GM23248 (cell line): Measurements from ENCODE around the gene EHBP1. TPM values are rescaled to one million over a fixed set of nuclear protein-coding genes. Genes with fewer than 3 reads are reported as not detected.
A peak's percentile ranks its signal among the peaks of the same experiment; 100 is the strongest.

Experiments
- DNase-seq: peaks from one replicate; pipeline ENCODE4 v3.0.0-alpha.2; 2015
- H2AFZ ChIP-seq: fragments of 200-600 bp; sonication (generic); 2 replicates; pipeline ENCODE4 v1.6.1; 2016; ENCODE audit warnings: antibody characterized with exemption
- H3F3A ChIP-seq: fragments of 200-600 bp; sonication (generic); 2 replicates; pipeline ENCODE4 v1.6.1; 2016; ENCODE audit warnings: mild to moderate bottlenecking, antibody characterized with exemption, mixed run types; ENCODE audit not compliant: insufficient read depth
- H3K27ac ChIP-seq: fragments of 200-600 bp; sonication (generic); 2 replicates; pipeline ENCODE4 v1.5.1; 2016; ENCODE audit warnings: mild to moderate bottlenecking
- H3K27me3 ChIP-seq: fragments of 200-600 bp; sonication (generic); replicated peaks from 2 replicates; pipeline ENCODE4 v1.6.1; 2016; ENCODE audit warnings: mild to moderate bottlenecking; ENCODE audit not compliant: insufficient read depth
- H3K36me3 ChIP-seq: fragments of 200-600 bp; sonication (generic); 2 replicates; pipeline ENCODE4 v1.6.1; 2016; ENCODE audit warnings: low read depth, mild to moderate bottlenecking
- H3K4me1 ChIP-seq: fragments of 200-600 bp; sonication (generic); 2 replicates; pipeline ENCODE4 v1.6.1; 2016; ENCODE audit warnings: mild to moderate bottlenecking; ENCODE audit not compliant: insufficient read depth
- H3K4me2 ChIP-seq: fragments of 200-600 bp; sonication (generic); one replicate; pipeline ENCODE4 v1.6.1; 2016; ENCODE audit warnings: mild to moderate bottlenecking; ENCODE audit not compliant: unreplicated experiment
- H3K4me3 ChIP-seq: fragments of 200-600 bp; sonication (generic); 2 replicates; pipeline ENCODE4 v1.5.1; 2016; ENCODE audit warnings: mild to moderate bottlenecking
- H3K79me2 ChIP-seq: fragments of 200-600 bp; sonication (generic); 2 replicates; pipeline ENCODE4 v1.6.1; 2016; ENCODE audit warnings: mild to moderate bottlenecking; ENCODE audit not compliant: insufficient read depth
- H3K9ac ChIP-seq: fragments of 200-600 bp; sonication (generic); 2 replicates; pipeline ENCODE4 v1.6.1; 2016; ENCODE audit warnings: mild to moderate bottlenecking
- H3K9me2 ChIP-seq: fragments of 200-600 bp; sonication (generic); 2 replicates; pipeline ENCODE4 v1.6.1; 2016; ENCODE audit warnings: mixed run types, mild to moderate bottlenecking, moderate library complexity; ENCODE audit not compliant: insufficient read depth
- H3K9me3 ChIP-seq: fragments of 200-600 bp; sonication (generic); one replicate; pipeline ENCODE4 v1.6.1; 2017; ENCODE audit warnings: low read depth
- H4K20me1 ChIP-seq: fragments of 200-600 bp; sonication (generic); 2 replicates; pipeline ENCODE4 v1.6.0; 2016; ENCODE audit not compliant: insufficient read depth
- EZH2 ChIP-seq: fragments of 200-600 bp; sonication (generic); IDR thresholded peaks from 2 replicates; pipeline ENCODE4 v1.6.1; 2018; ENCODE audit warnings: antibody characterized with exemption, mild to moderate bottlenecking; ENCODE audit not compliant: insufficient read depth, poor library complexity, severe bottlenecking
- EZH2phosphoT487 ChIP-seq: fragments of 200-600 bp; sonication (generic); IDR thresholded peaks from 2 replicates; pipeline ENCODE4 v1.6.1; 2018; ENCODE audit warnings: antibody characterized with exemption, moderate library complexity, mild to moderate bottlenecking, low read depth; ENCODE audit not compliant: insufficient read depth
- WGBS, 2 experiments: methylation state at CpG; one replicate each; pipeline ENCODE4 v1.1.6; 2015 to 2017; ENCODE audit warnings: low lambda C conversion rate in 2 of 2, low coverage in 1 of 2; ENCODE audit errors: missing lambda C conversion rate in 2 of 2; 5-methylcytosine and 5-hydroxymethylcytosine counted together
- in situ Hi-C: fragments of 300-500 bp; cut with MboI; formaldehyde crosslinking; loops from 2 replicates; pipeline ENCODE4 v1.15.0; 2020
- polyA plus RNA-seq: library from polyadenylated mRNA; unstranded; fragments of >200 nt; fragmentation: Nextera tagmentation; extraction: Ambion mirVana; gene quantifications from 2 replicates; pipeline ENCODE4 v1.2.1, GENCODE V29; 2016
- total RNA-seq: library from RNA; depleted of rRNA; stranded (reverse); fragments of >200 nt; shearing (Covaris generic); gene quantifications from 2 replicates; pipeline ENCODE4 v1.2.3, GENCODE V29; 2014

EHBP1 gene
- total and polyA plus RNA-seq, 2 experiments from 2014 or later = 41.3 to 56.8 TPM

GRCh38 chr2:62757029-62757428 lies 51.5 kb downstream of the EHBP1 start:
- H3K79me2 ChIP-seq = peaks cover 100% of the 10 kb centered on the region
- peaks cover 7% of the 10 kb centered on the region for H3K4me1 ChIP-seq
- no peak for DNase-seq
- TF ChIP-seq EZH2 (no peak), EZH2phosphoT487 (no peak)
- H3K36me3 ChIP-seq = peaks cover 8% of the 10 kb centered on the region
- no peaks in the 10 kb centered on the region for H3K27me3 ChIP-seq
- WGBS, 2 experiments = 98 to 100% methylated on average over 3 of the region's 3 CpGs
- H3K4me2 ChIP-seq = no peak overlapping the region
- peaks cover 12% of the 10 kb centered on the region for H3F3A ChIP-seq
- H3K9me2 ChIP-seq = no peaks in the 10 kb centered on the region
- H3K27ac ChIP-seq = no peak overlapping the region
- no peak overlapping the region for H3K4me3 ChIP-seq
- no peak overlapping the region for H2AFZ ChIP-seq
- H3K9me3 ChIP-seq = no peaks in the 10 kb centered on the region
- in situ Hi-C loops = no loop called here
- H4K20me1 ChIP-seq = peaks cover 11% of the 10 kb centered on the region; the same call in 1 of the 2 replicates
- H3K9ac ChIP-seq = no peak overlapping the region

- peaks cover 100% of the 10 kb centered on the region for H3K79me2 ChIP-seq
- peaks cover 11% of the 10 kb centered on the region for H3K4me1 ChIP-seq
- no peak overlapping the region for H3K9ac ChIP-seq
- no peak overlapping the region for H3K4me2 ChIP-seq
- peaks cover 4% of the 10 kb centered on the region; the same call in 1 of the 2 replicates for H3K36me3 ChIP-seq
- in situ Hi-C loops = no loop called here
- no peak overlapping the region for H3K27ac ChIP-seq
- no peaks in the 10 kb centered on the region for H3K27me3 ChIP-seq
- H3K4me3 ChIP-seq = no peak overlapping the region
- no peak for DNase-seq
- H3K9me2 ChIP-seq = no peaks in the 10 kb centered on the region
- peaks cover 15% of the 10 kb centered on the region; the same call in 1 of the 2 replicates for H4K20me1 ChIP-seq
- H3K9me3 ChIP-seq = no peaks in the 10 kb centered on the region
- TF ChIP-seq EZH2 (no peak), EZH2phosphoT487 (no peak)
- H3F3A ChIP-seq = peaks cover 12% of the 10 kb centered on the region
- 96 to 98% methylated on average over 2 of the region's 2 CpGs for WGBS, 2 experiments
- H2AFZ ChIP-seq = no peak overlapping the region
Measured at GRCh38 chr2:62760026-62760425, 54.5 kb downstream of the EHBP1 start.

DNA sequence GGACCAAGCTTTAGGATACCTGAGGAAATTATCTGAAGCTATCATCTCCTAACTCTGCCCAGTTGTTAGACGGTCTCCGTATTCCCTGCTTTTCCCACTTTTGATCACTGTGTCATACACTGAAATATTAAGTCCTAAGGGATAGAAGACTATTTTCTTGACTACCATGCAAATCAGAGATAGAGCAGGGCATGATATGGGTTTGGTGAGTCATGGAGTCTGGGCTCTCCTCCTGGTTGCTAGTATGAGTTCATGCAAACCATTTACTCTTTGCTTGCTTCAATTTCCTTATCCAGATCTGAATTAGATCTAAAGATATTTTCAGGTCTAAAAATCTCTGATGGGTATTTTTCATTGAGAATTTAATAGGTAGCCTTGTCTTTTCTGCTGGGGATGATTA lies 55.0 kb downstream of the EHBP1 start:
- in situ Hi-C loops = no loop called here
- Histone ChIP-seq H3K9me2 (no peaks in the 10 kb centered on the region), H3K4me1 (peaks cover 13% of the 10 kb centered on the region), H3K9me3 (no peaks in the 10 kb centered on the region), H3K79me2 (peaks cover 100% of the 10 kb centered on the region), H3K36me3 (no peaks in the 10 kb centered on the region), H3K4me3 (no peak overlapping the region), H3K4me2 (no peak overlapping the region), H4K20me1 (peaks cover 15% of the 10 kb centered on the region; the same call in 1 of the 2 replicates), H2AFZ (no peak overlapping the region), H3K27me3 (no peaks in the 10 kb centered on the region), H3F3A (peaks cover 12% of the 10 kb centered on the region), H3K9ac (no peak overlapping the region), H3K27ac (no peak overlapping the region)
- peak; percentile 70 for DNase-seq
- WGBS, 2 experiments = 86 to 91% methylated on average over 2 of the region's 2 CpGs
- TF ChIP-seq EZH2 = no peak
- TF ChIP-seq EZH2phosphoT487 = no peak

- peaks cover 9% of the 10 kb centered on the region; the same call in 1 of the 2 replicates for H4K20me1 ChIP-seq
- no peaks in the 10 kb centered on the region for H3K27me3 ChIP-seq
- H3K4me1 ChIP-seq = peaks cover 29% of the 10 kb centered on the region
- 0 out of 2 replicates have a peak, but pooled peaks cover 8% of the 10 kb centered on the region for H3K36me3 ChIP-seq
- no peak for TF ChIP-seq EZH2
- no peak for TF ChIP-seq EZH2phosphoT487
- H3K9me3 ChIP-seq = no peaks in the 10 kb centered on the region
- no peaks in the 10 kb centered on the region for H3K9me2 ChIP-seq
- H3K9ac ChIP-seq = no peak overlapping the region
- H2AFZ ChIP-seq = no peak overlapping the region
- H3K4me2 ChIP-seq = no peak overlapping the region
- in situ Hi-C loops = no loop called here
- H3F3A ChIP-seq = peaks cover 15% of the 10 kb centered on the region
- H3K79me2 ChIP-seq = peaks cover 97% of the 10 kb centered on the region
- DNase-seq = peak; percentile 19
- no peak overlapping the region for H3K27ac ChIP-seq
- no peak overlapping the region for H3K4me3 ChIP-seq
- WGBS, 2 experiments = 96 to 98% methylated on average over 3 of the region's 3 CpGs
Measured at GRCh38 chr2:62765619-62766376, 60.3 kb downstream of the EHBP1 start.
